T-helper 17 cell (primary cell): Measurements from ENCODE around the gene STX2. TPM values are rescaled to one million over a fixed set of nuclear protein-coding genes. Genes with fewer than 3 reads are reported as not detected.
A peak's percentile ranks its signal among the peaks of the same experiment; 100 is the strongest.
"Not testable (repeated sequence)": the region's sequence is repeated elsewhere in the genome, so short reads cannot be mapped to it uniquely, and the experiment has no call there.

Experiments used
- ATAC-seq: fragments of 150-1000 bp; cut with Tn5 transposase; 2 replicates; pipeline ENCODE4 v1.10.0; 2021; ENCODE audit warnings: mild to moderate bottlenecking, moderate library complexity
- DNase-seq, 3 donors: peaks; one replicate each; pipeline versions ENCODE4 v3.0.0 to v3.0.0-alpha.2; 2020 to 2021
- H3K9me3 ChIP-seq: one replicate; pipeline ENCODE4 v1.7.0; 2013; ENCODE audit warnings: low read length, mild to moderate bottlenecking; ENCODE audit not compliant: control insufficient read depth, poor library complexity, severe bottlenecking
- H3K27ac Mint-ChIP-seq: one replicate; pipeline ENCODE4 v1.8.0; 2022; ENCODE audit warnings: mild to moderate bottlenecking, moderate library complexity, mixed read lengths
- H3K27me3 Mint-ChIP-seq: one replicate; pipeline ENCODE4 v1.8.0; 2022; ENCODE audit warnings: mixed read lengths
- H3K36me3 Mint-ChIP-seq: one replicate; pipeline ENCODE4 v1.8.0; 2022; ENCODE audit warnings: low read depth, mixed read lengths
- H3K4me1 Mint-ChIP-seq: one replicate; pipeline ENCODE4 v1.8.0; 2022; ENCODE audit warnings: mild to moderate bottlenecking, mixed read lengths
- H3K4me3 Mint-ChIP-seq: one replicate; pipeline ENCODE4 v1.8.0; 2022; ENCODE audit warnings: mild to moderate bottlenecking, moderate library complexity, mixed read lengths
- total RNA-seq, 4 donors: library from RNA in 2 of 4; stranded (reverse) in 2 of 4; gene quantifications; one replicate each; pipeline ENCODE4 v1.2.3 and lab custom pipeline; 2022 to 2026

STX2 gene
- total RNA-seq, 2 donors from 2014 or later: 22.5 to 41.1 TPM

DNA sequence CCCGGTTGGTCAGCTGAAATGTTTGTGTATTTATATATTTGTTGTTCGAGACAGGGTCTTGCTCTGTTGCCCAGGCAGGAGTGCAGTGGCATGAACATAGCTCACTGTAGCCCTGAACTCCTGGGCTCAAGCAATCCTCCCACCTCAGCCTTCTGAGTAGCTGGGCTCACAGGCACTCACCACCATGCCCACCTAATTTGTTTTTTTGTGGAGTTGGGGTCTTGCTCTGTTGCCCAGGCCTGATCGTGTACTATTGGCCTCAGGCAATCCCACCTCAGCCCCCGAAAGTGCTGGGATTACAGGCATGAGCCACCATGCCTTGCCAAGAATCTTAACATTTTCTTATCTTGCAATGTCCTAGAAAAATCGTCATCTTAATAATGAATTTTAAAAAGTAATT, 36.1 kb upstream of the STX2 start:
- no peaks in the 10 kb centered on the region for H3K36me3 Mint-ChIP-seq
- no peak overlapping the region for H3K4me3 Mint-ChIP-seq
- H3K4me1 Mint-ChIP-seq: peaks cover 53% of the 10 kb centered on the region

DNA sequence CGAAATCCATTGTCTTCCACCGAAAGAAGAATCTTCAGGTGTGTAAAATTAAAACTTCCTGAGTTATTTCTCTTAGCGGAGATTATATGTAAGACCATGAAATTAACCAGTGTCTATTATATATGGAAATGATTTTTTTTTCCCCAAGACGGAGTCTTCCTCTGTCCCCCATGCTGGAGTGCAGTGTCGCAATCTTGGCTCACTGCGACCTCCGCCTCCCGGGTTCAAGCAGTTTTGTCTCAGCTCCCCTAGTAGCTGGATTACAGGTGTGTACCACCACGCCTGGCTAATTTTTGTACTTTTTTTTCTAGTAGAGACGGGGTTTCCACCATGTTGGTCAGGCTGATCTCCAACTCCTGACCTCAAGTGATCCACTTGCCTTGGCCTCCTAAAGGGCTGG, 35.6 kb upstream of the STX2 start:
- Mint-ChIP-seq H3K36me3 (no peaks in the 10 kb centered on the region), H3K27ac (peak overlapping the region; percentile 90), H3K27me3 (no peaks in the 10 kb centered on the region), H3K4me1 (peaks cover 48% of the 10 kb centered on the region), H3K4me3 (no peak overlapping the region)
- DNase-seq: no peak
- no peaks in the 10 kb centered on the region for H3K9me3 ChIP-seq
- no peak for ATAC-seq

More for the DNA sequence above, 36.1 kb upstream of the STX2 start:
- no peaks in the 10 kb centered on the region for H3K9me3 ChIP-seq
- no peaks in the 10 kb centered on the region for H3K27me3 Mint-ChIP-seq
- no peak for ATAC-seq
- DNase-seq: no peak
- peak overlapping the region; percentile 70 for H3K27ac Mint-ChIP-seq

GRCh38 chr12:130873825-130874224, 34.8 kb upstream of the STX2 start:
- Mint-ChIP-seq H3K36me3 (no peaks in the 10 kb centered on the region), H3K27me3 (no peaks in the 10 kb centered on the region), H3K4me1 (peaks cover 39% of the 10 kb centered on the region), H3K4me3 (peak overlapping the region; percentile 94), H3K27ac (peak overlapping the region; percentile 90)
- DNase-seq (no peak), ATAC-seq (no peak)
- H3K9me3 ChIP-seq: no peaks in the 10 kb centered on the region

DNA sequence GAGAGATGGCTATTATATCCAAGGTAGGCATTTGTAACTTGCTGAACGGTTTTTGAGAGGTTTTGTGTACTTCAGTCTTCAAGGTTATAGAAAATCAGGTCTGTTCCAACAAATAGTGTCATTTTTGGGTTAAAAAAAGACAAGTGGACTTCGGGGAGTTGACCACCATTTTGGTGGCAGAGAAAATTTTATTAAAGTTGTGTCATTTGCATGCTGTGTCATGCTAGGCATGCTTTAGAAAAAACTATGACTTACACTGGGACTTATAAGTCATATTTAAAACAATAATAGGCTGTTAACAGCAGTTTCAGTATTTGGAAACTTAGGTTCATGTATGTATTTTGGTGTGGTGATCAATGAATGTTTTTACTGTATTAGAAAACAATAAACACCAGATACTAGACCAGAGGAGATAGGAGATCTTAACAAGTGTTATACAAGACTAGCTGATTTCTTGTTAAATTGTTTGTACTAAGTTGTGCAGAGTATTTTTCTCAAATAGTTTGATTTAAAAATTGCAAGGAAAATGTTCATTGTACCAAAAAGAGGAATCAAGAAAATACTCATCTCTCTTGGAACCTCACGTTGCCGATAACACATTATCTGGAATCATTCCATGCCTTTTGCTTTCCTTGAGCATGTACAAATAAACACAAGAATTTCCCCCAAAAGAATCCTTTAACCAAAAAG, 34.2 kb upstream of the STX2 start:
- ATAC-seq: no peak
- Mint-ChIP-seq H3K4me3 (peak overlapping the region; percentile 94), H3K4me1 (peaks cover 43% of the 10 kb centered on the region), H3K36me3 (no peaks in the 10 kb centered on the region), H3K27ac (peak overlapping the region; percentile 94), H3K27me3 (no peaks in the 10 kb centered on the region)
- DNase-seq: no peak
- no peaks in the 10 kb centered on the region for H3K9me3 ChIP-seq

DNA sequence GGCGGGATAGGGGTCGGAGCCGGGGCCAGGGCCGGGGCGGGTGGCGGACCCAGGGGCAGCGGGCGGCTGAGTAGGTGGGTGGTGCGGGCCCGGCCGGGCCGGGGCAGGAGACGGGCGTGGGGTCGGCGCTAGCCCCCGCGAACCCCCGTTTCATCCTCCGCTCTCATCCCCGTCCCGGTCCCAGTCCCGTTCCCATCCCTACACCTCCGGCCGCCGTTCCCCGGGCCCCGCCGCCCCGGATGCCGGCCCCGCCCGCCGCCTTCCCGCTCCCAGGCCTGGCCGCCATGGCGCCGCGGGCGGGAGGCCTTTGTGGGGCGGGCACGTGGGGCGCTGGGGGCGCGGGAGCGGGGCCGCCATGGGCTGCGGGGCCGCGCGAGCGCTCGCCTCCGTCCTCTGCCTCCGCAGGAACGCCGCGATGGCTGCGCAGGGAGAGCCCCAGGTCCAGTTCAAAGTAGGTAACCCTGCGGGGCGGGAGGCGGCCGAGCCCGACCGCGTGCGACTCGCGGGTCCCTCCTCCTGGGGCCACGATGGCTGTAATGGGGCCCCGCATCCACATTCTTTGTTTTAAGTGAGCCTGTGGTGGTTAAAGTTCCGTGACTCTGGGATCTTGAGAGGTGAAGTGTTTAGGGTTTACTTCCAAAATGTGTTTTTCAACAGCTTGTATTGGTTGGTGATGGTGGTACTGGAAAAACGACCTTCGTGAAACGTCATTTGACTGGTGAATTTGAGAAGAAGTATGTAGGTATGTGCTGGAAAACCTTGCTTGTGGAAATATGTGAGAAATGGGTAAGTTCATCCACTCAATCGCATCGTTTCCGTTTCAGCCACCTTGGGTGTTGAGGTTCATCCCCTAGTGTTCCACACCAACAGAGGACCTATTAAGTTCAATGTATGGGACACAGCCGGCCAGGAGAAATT, 33.4 kb upstream of the STX2 start:
- no peaks in the 10 kb centered on the region for H3K9me3 ChIP-seq
- H3K27ac Mint-ChIP-seq: peak overlapping the region; percentile 94
- H3K36me3 Mint-ChIP-seq: no peaks in the 10 kb centered on the region
- peaks cover 48% of the 10 kb centered on the region for H3K4me1 Mint-ChIP-seq
- peak; percentile 44 to 58 (median 47) for DNase-seq
- peak overlapping the region; percentile 94 for H3K4me3 Mint-ChIP-seq
- ATAC-seq: peak; percentile 38
- no peaks in the 10 kb centered on the region for H3K27me3 Mint-ChIP-seq

- Mint-ChIP-seq H3K36me3 (no peaks in the 10 kb centered on the region), H3K4me1 (peaks cover 45% of the 10 kb centered on the region), H3K27me3 (no peaks in the 10 kb centered on the region), H3K27ac (peak within 1 kb of the TSS; percentile 97), H3K4me3 (peak within 1 kb of the TSS; percentile 94)
- ATAC-seq (peak; percentile 81), DNase-seq (peak; percentile 83 to 96 (median 95))
- no peaks in the 10 kb centered on the region for H3K9me3 ChIP-seq
Measured at GRCh38 chr12:130871286-130872178, 32.5 kb upstream of the STX2 start, which contains the start of gene RAN. RAN (plus strand) TSS chr12:130872066; CDS start chr12:130872594, 528 bp downstream.

DNA sequence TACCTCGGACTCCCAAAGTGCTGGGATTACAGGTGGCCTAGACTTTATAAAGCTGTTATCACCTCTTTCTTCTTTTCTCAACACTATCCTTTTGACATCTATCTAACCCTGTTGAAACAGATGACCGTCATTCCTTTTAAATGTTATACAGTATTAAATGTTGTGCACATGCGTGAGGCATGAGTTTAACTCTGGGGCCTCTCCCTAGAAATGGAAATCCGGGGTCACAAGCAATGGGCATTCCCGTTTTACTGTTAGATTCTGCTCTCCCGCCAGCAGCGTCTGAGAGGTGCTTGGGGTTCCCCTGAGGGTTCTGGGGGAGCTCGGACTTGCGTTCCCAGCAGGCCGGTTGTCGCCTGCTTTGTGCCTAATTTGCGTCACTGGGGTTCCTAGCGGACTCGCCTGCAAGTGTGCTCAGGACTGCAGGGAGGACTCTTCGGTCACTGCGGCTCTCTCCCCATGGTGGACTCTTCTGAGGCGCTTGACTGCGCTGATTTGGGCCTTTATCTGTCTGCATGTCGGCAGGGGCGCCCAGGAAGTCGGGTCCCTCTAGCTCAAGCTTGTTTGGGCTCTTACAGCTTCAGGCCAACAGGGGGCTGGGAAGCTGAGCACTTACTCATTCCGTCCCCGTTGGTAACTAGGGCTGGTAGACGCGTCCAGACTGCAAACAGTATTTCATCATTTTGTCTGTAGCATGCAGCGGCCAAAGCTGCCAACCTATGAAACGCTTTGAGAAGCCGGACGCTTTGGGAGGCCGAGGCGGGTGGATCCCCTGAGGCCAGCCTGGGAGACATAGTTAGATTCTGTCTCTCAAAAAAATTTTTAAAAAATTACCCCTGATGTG, 31.6 kb upstream of the STX2 start:
- Mint-ChIP-seq H3K27ac (peak overlapping the region; percentile 97), H3K27me3 (no peaks in the 10 kb centered on the region), H3K36me3 (no peaks in the 10 kb centered on the region), H3K4me1 (peaks cover 42% of the 10 kb centered on the region), H3K4me3 (peak overlapping the region; percentile 85)
- ATAC-seq (peak; percentile 54), DNase-seq (peak; percentile 34 to 56 (median 40))
- no peaks in the 10 kb centered on the region for H3K9me3 ChIP-seq

DNA sequence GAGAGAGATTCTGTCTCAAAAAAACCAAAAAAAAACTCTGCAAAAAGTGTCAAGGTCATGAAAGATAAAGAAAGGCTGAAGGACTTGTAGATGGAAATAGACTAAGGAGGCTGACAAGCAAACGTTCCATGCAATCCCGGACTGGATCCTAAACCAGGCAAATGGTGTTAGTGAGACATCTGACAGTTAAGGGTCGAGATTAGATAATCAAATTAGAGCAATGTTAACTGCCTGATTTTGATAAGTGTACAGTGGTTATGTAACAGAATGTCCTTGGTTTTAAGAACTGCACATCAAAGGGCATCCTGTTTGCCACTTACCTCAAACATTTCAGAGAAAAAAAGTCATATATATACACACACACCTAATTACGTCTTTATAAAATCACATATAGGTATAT, 29.4 kb upstream of the STX2 start:
- peaks cover 28% of the 10 kb centered on the region for H3K4me1 Mint-ChIP-seq
- H3K9me3 ChIP-seq: no peaks in the 10 kb centered on the region
- DNase-seq (no peak), ATAC-seq (peak; percentile 15)
- H3K27me3 Mint-ChIP-seq: no peaks in the 10 kb centered on the region
- peak overlapping the region; percentile 96 for H3K27ac Mint-ChIP-seq
- H3K36me3 Mint-ChIP-seq: no peaks in the 10 kb centered on the region
- peak overlapping the region; percentile 82 for H3K4me3 Mint-ChIP-seq

- no peak overlapping the region for H3K4me3 Mint-ChIP-seq
- H3K9me3 ChIP-seq: no peaks in the 10 kb centered on the region
- DNase-seq: no peak
- peaks cover 6% of the 10 kb centered on the region for H3K4me1 Mint-ChIP-seq
- peaks cover 4% of the 10 kb centered on the region for H3K27me3 Mint-ChIP-seq
- H3K27ac Mint-ChIP-seq: no peak overlapping the region
- H3K36me3 Mint-ChIP-seq: peaks cover 2% of the 10 kb centered on the region
- no peak for ATAC-seq
Measured at GRCh38 chr12:130863298-130863697, 24.2 kb upstream of the STX2 start.

DNA sequence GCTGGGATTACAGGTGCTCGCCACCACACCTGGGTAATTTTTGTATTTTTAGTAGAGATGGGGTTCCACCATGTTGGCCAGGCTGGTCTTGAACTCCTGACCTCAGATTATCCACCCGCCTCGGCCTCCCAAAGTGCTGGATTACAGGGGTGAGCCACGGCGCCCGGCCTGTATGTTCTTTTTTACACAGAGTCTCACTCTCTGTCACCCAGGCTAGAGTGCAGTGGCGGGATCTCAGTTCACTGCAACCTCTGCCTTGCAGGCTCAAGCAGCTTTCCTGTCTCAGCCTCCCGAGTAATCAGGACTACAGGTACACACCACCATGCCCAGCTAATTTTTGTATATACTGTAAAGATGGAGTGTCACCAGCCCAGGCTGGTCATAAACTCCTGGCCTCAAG, 23.7 kb upstream of the STX2 start:
- peak overlapping the region; percentile 16 for H3K27ac Mint-ChIP-seq
- not testable (repeated sequence) for H3K4me3 Mint-ChIP-seq, ATAC-seq, H3K27me3 Mint-ChIP-seq, H3K4me1 Mint-ChIP-seq, H3K9me3 ChIP-seq, H3K36me3 Mint-ChIP-seq, DNase-seq

DNA sequence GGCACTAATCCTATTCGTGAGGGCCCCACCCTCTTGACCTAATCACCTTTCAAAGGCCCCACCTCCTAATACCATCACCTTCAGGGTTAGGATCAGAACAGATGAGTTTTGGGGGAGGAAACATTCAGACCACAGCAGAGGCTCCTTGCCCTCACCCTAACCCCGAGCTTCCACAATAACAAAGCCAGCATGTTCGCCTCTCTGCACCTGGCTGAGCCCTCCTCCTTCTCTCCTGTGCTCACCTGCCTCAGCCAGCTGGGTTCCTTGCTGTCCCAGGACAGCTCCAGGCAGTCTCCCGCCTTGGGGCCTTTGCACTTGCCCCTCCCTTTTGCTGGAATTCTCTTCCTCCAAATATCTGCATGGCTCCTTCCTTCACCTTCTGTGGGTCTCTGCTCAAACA, 23.1 kb upstream of the STX2 start:
- Mint-ChIP-seq H3K36me3 (peaks cover 2% of the 10 kb centered on the region), H3K4me1 (no peaks in the 10 kb centered on the region), H3K4me3 (no peak overlapping the region), H3K27me3 (peaks cover 4% of the 10 kb centered on the region), H3K27ac (peak overlapping the region; percentile 16)
- no peak for DNase-seq
- ATAC-seq: no peak
- no peaks in the 10 kb centered on the region for H3K9me3 ChIP-seq

DNA sequence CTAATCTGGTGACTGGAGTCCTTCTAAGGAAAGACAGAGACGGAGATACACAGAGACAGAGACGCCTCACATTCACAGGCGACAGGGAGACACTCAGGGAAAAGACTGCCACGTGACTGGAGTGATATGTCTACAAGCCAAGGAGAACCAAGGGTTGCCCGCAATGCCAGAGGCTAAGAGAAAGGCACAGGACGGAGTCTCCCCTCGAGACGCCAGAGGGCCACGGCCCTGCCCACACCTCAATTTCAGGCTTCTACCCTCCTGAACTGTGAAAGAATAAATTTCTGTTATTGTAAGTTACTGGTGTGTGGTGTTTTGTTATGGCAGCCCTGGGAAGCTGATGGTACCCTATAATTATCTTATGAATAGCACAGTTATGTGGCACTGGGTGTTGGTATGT, 21.3 kb upstream of the STX2 start:
- Mint-ChIP-seq H3K27ac (no peak overlapping the region), H3K4me1 (no peaks in the 10 kb centered on the region), H3K27me3 (peaks cover 4% of the 10 kb centered on the region), H3K36me3 (peaks cover 2% of the 10 kb centered on the region), H3K4me3 (no peak overlapping the region)
- no peaks in the 10 kb centered on the region for H3K9me3 ChIP-seq
- no peak for ATAC-seq
- no peak for DNase-seq
